ENCODE data around the gene LTF.

- TF ChIP-seq CTCF (IDR thresholded peaks at IDR 0.05 in 4 of 5, conservative IDR thresholded peaks at IDR 0.05 in 1 of 5) (no peak), POLR2A (IDR thresholded peaks at IDR 0.05) (peak in 1 of 2 donors; percentile 10)
Measured at GRCh38 chr3:46407970-46408369, 56.7 kb downstream of the LTF start.

Measured in gastrocnemius medialis (tissue), 4 donors.